MM.1S (cell line): ENCODE data around the gene SMURF1.

ENCODE experiments used
- CTCF ChIP-seq: fragments of 300-600 bp; sonication (generic); IDR thresholded peaks from 2 replicates; pipeline ENCODE4 v1.5.1; 2016; ENCODE audit warnings: antibody characterized with exemption, low read length, mixed read lengths
- EZH2 ChIP-seq: fragments of 300-600 bp; sonication (generic); optimal IDR thresholded peaks from 2 replicates; pipeline ENCODE3; 2017; ENCODE audit warnings: low read depth, mild to moderate bottlenecking, antibody characterized with exemption, low read length, mixed read lengths

DNA sequence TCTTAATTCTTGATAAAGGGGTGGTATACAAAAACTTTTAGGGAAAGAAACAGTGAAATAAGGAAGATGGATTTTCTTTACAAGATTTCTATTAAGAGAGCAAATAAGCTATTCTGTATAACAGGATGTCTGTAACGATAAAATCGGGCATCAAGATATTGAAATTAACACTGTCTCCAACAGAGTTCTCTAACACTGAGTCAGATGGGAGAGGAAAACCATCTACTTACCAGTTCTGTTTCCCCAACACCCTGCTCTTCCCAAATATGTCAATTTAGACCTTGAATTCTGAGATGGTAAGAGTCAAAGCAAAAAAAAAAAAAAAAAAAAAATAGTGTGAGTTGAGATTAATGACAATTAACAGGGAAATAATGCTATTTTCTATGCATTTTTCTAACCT, 23.0 kb downstream of the SMURF1 start:
- TF ChIP-seq CTCF: no peak
- TF ChIP-seq EZH2: no peak
